GM12878 (cell line): Measurements from ENCODE around the gene POLN.

Source experiments
- CHD1 ChIP-seq: IDR thresholded peaks from 2 replicates; pipeline ENCODE4 v1.6.1; 2012; ENCODE audit warnings: low read depth, low read length, improper control_type of control experiment
- CREM ChIP-seq: IDR thresholded peaks from 2 replicates; pipeline ENCODE4 v1.6.1; 2014; ENCODE audit warnings: antibody characterized with exemption, low read depth
- EP300 ChIP-seq, 2 experiments: fragments of 150-350 bp in 1 of 2; IDR thresholded peaks; 2 replicates each; pipeline ENCODE4 v1.6.1; 2011 to 2012; ENCODE audit warnings: low read depth in 2 of 2, low read length in 2 of 2, borderline replicate concordance in 1 of 2, improper control_type of control experiment in 1 of 2, inconsistent platforms in 1 of 2; ENCODE audit not compliant: control insufficient read depth in 1 of 2
- ETV6 ChIP-seq, 2 experiments: fragments of 450-650 bp in 1 of 2; IDR thresholded peaks in 1 of 2; conservative IDR thresholded peaks in 1 of 2; 2 replicates each; pipeline ENCODE4 v1.6.1; 2014; ENCODE audit warnings: antibody characterized with exemption in 1 of 2, borderline replicate concordance in 1 of 2, low read depth in 1 of 2, mild to moderate bottlenecking in 1 of 2, moderate library complexity in 1 of 2
- HDGF ChIP-seq: fragments of 450-650 bp; IDR thresholded peaks from 2 replicates; pipeline ENCODE4 v1.6.1; 2016; ENCODE audit warnings: antibody characterized with exemption
- JUNB ChIP-seq: IDR thresholded peaks from 2 replicates; pipeline ENCODE4 v1.6.1; 2016; ENCODE audit warnings: antibody characterized with exemption, mild to moderate bottlenecking
- MXI1 ChIP-seq: fragments of 150-350 bp; IDR thresholded peaks from 2 replicates; pipeline ENCODE4 v1.6.1; 2011; ENCODE audit warnings: low read depth, mild to moderate bottlenecking, inconsistent platforms, low read length, improper control_type of control experiment
- POLR2AphosphoS2 ChIP-seq: IDR thresholded peaks from 2 replicates; pipeline ENCODE4 v1.6.1; 2011; ENCODE audit warnings: low read depth, mild to moderate bottlenecking, low read length, improper control_type of control experiment, moderate library complexity
- POLR2AphosphoS5 ChIP-seq: IDR thresholded peaks from 2 replicates; pipeline ENCODE4 v1.6.1; 2011; ENCODE audit warnings: mild to moderate bottlenecking, low read length, inconsistent platforms
- SIX5 ChIP-seq: IDR thresholded peaks from 2 replicates; pipeline ENCODE4 v1.6.1; 2011; ENCODE audit warnings: mild to moderate bottlenecking, low read depth, low read length, moderate library complexity; ENCODE audit not compliant: severe bottlenecking
- SP1 ChIP-seq: IDR thresholded peaks from one replicate; pipeline ENCODE4 v1.6.1; 2011; ENCODE audit warnings: low read depth, low read length
- SRF ChIP-seq, 2 experiments: IDR thresholded peaks; 2 replicates each; pipeline ENCODE4 v1.6.1; 2011; ENCODE audit warnings: low read depth in 2 of 2, low read length in 2 of 2, mild to moderate bottlenecking in 1 of 2, moderate library complexity in 1 of 2
- ZNF274 ChIP-seq: IDR thresholded peaks from one replicate; pipeline ENCODE4 v1.8.0; 2011; ENCODE audit not compliant: insufficient read length, insufficient read depth
- TF ChIP-seq, protein P1 (sequence below), 3 experiments: IDR thresholded peaks in 2 of 3; conservative IDR thresholded peaks in 1 of 3; 2 replicates each; pipeline ENCODE4 v1.5.1; 2011; ENCODE audit warnings: low read depth in 3 of 3, low read length in 3 of 3, mild to moderate bottlenecking in 3 of 3, control low read depth in 2 of 3, moderate library complexity in 2 of 3, inconsistent platforms in 1 of 3, mixed read lengths in 1 of 3; ENCODE audit not compliant: control insufficient read depth in 2 of 3, insufficient read depth in 1 of 3; ENCODE audit errors: extremely low read depth in 1 of 3

DNA sequence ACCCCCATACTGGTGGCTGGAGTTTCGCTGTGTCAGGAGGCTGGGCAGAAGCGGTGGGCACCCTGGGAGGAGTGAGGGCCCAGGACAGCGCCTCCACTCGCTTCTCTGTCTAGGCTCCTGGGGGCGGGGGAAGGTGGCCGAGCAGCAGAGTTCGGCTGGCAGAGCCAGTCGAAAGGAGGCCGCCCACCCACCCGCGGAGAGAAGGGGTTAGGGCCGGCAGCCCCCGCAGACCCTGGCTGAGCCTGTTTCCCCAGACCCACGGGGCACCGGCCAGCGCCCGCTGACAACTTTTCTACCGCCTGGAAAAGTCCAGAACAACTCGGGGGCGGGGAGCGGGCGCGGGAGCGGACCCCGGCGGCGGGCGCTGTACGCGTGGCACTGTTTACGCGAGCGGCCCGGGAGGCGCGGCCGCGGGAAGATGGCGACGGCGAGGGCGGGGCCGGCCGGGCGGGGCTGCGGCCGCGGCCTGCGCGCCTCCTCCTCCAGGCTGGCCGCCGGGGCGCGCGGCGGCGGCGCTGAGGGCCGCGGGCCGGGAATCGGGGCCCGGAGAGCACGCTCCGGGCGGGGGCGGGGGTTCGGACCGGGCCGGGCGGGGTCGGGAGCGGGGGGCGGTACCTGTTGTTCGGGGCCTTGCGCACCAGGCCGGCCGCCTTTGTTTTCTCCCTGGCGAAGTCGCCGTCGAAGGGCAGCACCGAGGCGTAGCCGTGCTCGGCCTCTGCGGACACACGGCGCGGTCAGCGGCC, 19.4 kb upstream of the POLN start:
- TF ChIP-seq SP1 (no peak), CREM (no peak), SIX5 (no peak), JUNB (no peak), SRF (IDR thresholded peaks at IDR 0.05; ENCODE audit: low read depth in 2 of 2, low read length in 2 of 2) (no peak), ETV6 (conservative IDR thresholded peaks at IDR 0.05 in 1 of 2, IDR thresholded peaks at IDR 0.05 in 1 of 2; ENCODE audit: borderline replicate concordance in 1 of 2, low read depth in 1 of 2) (no peak), MXI1 (peak; percentile 79), POLR2AphosphoS5 (no peak), EP300 (IDR thresholded peaks at IDR 0.05; ENCODE audit: borderline replicate concordance in 1 of 2, control insufficient read depth in 1 of 2, low read depth in 2 of 2, low read length in 2 of 2) (no peak), POLR2AphosphoS2 (no peak), HDGF (no peak), ZNF274 (no peak), CHD1 (no peak)
- TF ChIP-seq, protein P1, sequence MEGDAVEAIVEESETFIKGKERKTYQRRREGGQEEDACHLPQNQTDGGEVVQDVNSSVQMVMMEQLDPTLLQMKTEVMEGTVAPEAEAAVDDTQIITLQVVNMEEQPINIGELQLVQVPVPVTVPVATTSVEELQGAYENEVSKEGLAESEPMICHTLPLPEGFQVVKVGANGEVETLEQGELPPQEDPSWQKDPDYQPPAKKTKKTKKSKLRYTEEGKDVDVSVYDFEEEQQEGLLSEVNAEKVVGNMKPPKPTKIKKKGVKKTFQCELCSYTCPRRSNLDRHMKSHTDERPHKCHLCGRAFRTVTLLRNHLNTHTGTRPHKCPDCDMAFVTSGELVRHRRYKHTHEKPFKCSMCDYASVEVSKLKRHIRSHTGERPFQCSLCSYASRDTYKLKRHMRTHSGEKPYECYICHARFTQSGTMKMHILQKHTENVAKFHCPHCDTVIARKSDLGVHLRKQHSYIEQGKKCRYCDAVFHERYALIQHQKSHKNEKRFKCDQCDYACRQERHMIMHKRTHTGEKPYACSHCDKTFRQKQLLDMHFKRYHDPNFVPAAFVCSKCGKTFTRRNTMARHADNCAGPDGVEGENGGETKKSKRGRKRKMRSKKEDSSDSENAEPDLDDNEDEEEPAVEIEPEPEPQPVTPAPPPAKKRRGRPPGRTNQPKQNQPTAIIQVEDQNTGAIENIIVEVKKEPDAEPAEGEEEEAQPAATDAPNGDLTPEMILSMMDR (IDR thresholded peaks at IDR 0.05 in 2 of 3, conservative IDR thresholded peaks at IDR 0.05 in 1 of 3; ENCODE audit: control insufficient read depth in 2 of 3, extremely low read depth in 1 of 3, insufficient read depth in 1 of 3, low read depth in 3 of 3, low read length in 3 of 3) = no peak
